CD14-positive monocyte (primary cell): ENCODE data around the gene CROT. TPM values are rescaled to one million over a fixed set of nuclear protein-coding genes. Genes with fewer than 3 reads are reported as not detected.

ENCODE experiments used
- DNase-seq, 3 donors: peaks; one replicate each; pipeline ENCODE4 v3.0.0-alpha.2; 2011 to 2022
- H2AFZ ChIP-seq: 2 replicates; pipeline ENCODE4 v1.6.0; 2012; ENCODE audit warnings: mild to moderate bottlenecking, low read depth, low read length, inconsistent platforms; ENCODE audit not compliant: insufficient read depth, poor library complexity, severe bottlenecking
- H3K27ac ChIP-seq, 2 donors: 1 replicate in 1 of 2; 2 replicates in 1 of 2; pipeline ENCODE4 v1.5.1; 2012 to 2013; ENCODE audit warnings: low read length in 2 of 2, control low read depth in 1 of 2, inconsistent platforms in 1 of 2, low read depth in 1 of 2, mild to moderate bottlenecking in 1 of 2
- H3K27me3 ChIP-seq, 2 donors: one replicate each; pipeline versions ENCODE4 v1.6.0 to v1.6.1; 2011 to 2013; ENCODE audit warnings: low read length in 2 of 2; ENCODE audit not compliant: control insufficient read depth in 2 of 2, insufficient read depth in 2 of 2
- H3K36me3 ChIP-seq, 2 donors: replicated peaks in 1 of 2; 1 replicate in 1 of 2; 2 replicates in 1 of 2; pipeline versions ENCODE4 v1.5.1 to v1.6.1; 2012 to 2013; ENCODE audit warnings: low read length in 2 of 2, control low read depth in 1 of 2, inconsistent platforms in 1 of 2, mild to moderate bottlenecking in 1 of 2; ENCODE audit not compliant: insufficient read depth in 2 of 2, control insufficient read depth in 1 of 2
- H3K4me1 ChIP-seq, 2 donors: 1 replicate in 1 of 2; 2 replicates in 1 of 2; pipeline versions ENCODE4 v1.5.1 to v1.6.1; 2012 to 2013; ENCODE audit warnings: low read length in 2 of 2, control low read depth in 1 of 2, inconsistent platforms in 1 of 2, mild to moderate bottlenecking in 1 of 2, moderate library complexity in 1 of 2; ENCODE audit not compliant: insufficient read depth in 2 of 2, control insufficient read depth in 1 of 2
- H3K4me2 ChIP-seq: replicated peaks from 2 replicates; pipeline ENCODE3; 2012; ENCODE audit warnings: low read length, moderate library complexity, mild to moderate bottlenecking; ENCODE audit not compliant: poor library complexity, severe bottlenecking; ENCODE audit errors: extremely low read depth
- H3K4me3 ChIP-seq, 3 experiments: fragments of 200-600 bp in 1 of 3; sonication (generic) in 1 of 3; replicated peaks in 1 of 3; 1 replicate in 2 of 3; 2 replicates in 1 of 3; pipeline ENCODE4 v1.5.1; 2011 to 2013; ENCODE audit warnings: low read length in 3 of 3, mild to moderate bottlenecking in 3 of 3, control low read depth in 2 of 3, low read depth in 2 of 3, inconsistent platforms in 1 of 3, moderate library complexity in 1 of 3
- H3K79me2 ChIP-seq: 2 replicates; pipeline ENCODE4 v1.6.0; 2012; ENCODE audit warnings: mild to moderate bottlenecking, control low read depth, inconsistent platforms, low read length, moderate library complexity; ENCODE audit not compliant: insufficient read depth
- H3K9ac ChIP-seq: 2 replicates; pipeline ENCODE4 v1.6.0; 2017; ENCODE audit warnings: low read length, mild to moderate bottlenecking; ENCODE audit not compliant: insufficient read depth, poor library complexity, severe bottlenecking
- H3K9me3 ChIP-seq, 2 donors: replicated peaks in 1 of 2; 1 replicate in 1 of 2; 2 replicates in 1 of 2; pipeline versions ENCODE4 v1.5.1 to v1.6.1; 2012 to 2013; ENCODE audit warnings: low read length in 2 of 2, control low read depth in 1 of 2; ENCODE audit not compliant: control insufficient read depth in 1 of 2, insufficient read depth in 1 of 2
- H4K20me1 ChIP-seq: 2 replicates; pipeline ENCODE4 v1.6.0; 2012; ENCODE audit warnings: mild to moderate bottlenecking, low read length, control low read depth, moderate library complexity; ENCODE audit not compliant: insufficient read depth
- H3K27ac Mint-ChIP-seq, 7 donors: one replicate each; pipeline ENCODE4 v1.8.0; 2020; ENCODE audit warnings: mild to moderate bottlenecking in 7 of 7, mixed read lengths in 7 of 7, moderate library complexity in 6 of 7, inconsistent platforms in 2 of 7
- H3K27me3 Mint-ChIP-seq, 3 donors: one replicate each; pipeline ENCODE4 v1.8.0; 2021 to 2022; ENCODE audit warnings: low read depth in 3 of 3, mild to moderate bottlenecking in 3 of 3, mixed read lengths in 3 of 3, moderate library complexity in 3 of 3, inconsistent platforms in 1 of 3
- H3K36me3 Mint-ChIP-seq, 2 donors: one replicate each; pipeline ENCODE4 v1.8.0; 2020; ENCODE audit warnings: mixed read lengths in 2 of 2, inconsistent platforms in 1 of 2, mild to moderate bottlenecking in 1 of 2
- H3K4me1 Mint-ChIP-seq: one replicate; pipeline ENCODE4 v1.8.0; 2020; ENCODE audit warnings: mild to moderate bottlenecking, mixed read lengths
- H3K4me3 Mint-ChIP-seq, 2 donors: one replicate each; pipeline ENCODE4 v1.8.0; 2020; ENCODE audit warnings: mild to moderate bottlenecking in 2 of 2, mixed read lengths in 2 of 2, moderate library complexity in 1 of 2
- H3K9me3 Mint-ChIP-seq, 7 donors: one replicate each; pipeline ENCODE4 v1.8.0; 2020 to 2022; ENCODE audit warnings: mixed read lengths in 7 of 7, mild to moderate bottlenecking in 6 of 7, moderate library complexity in 6 of 7, inconsistent platforms in 2 of 7
- CTCF ChIP-seq: fragments of 200-600 bp; IDR thresholded peaks from one replicate; pipeline ENCODE4 v1.8.0; 2022; ENCODE audit warnings: antibody characterized with exemption, mild to moderate bottlenecking
- WGBS: methylation state at CpG from one replicate; pipeline ENCODE4 v1.1.5; 2013; ENCODE audit warnings: missing lambda C conversion rate; ENCODE audit not compliant: insufficient coverage; 5-methylcytosine and 5-hydroxymethylcytosine counted together
- intact Hi-C, 2 donors: fragments of 100-400 bp; cut with micrococcal nuclease; formaldehyde crosslinking; loops; one replicate each; pipeline versions ENCODE4 v1.15.0 to v1.15.1; 2023
- polyA plus RNA-seq, 3 donors: library from polyadenylated mRNA; depleted of rRNA in 1 of 3; unstranded in 2 of 3; stranded (reverse) in 1 of 3; fragments of 300-500 nt in 2 of 3; fragments of >200 nt in 1 of 3; fragmentation: Illumina TruSeq in 2 of 3; gene quantifications; 1 replicate in 2 of 3; 2 replicates in 1 of 3; pipeline ENCODE4 v1.2.3, GENCODE V29; 2012 to 2021

CROT gene
- polyA plus RNA-seq, 3 donors = 1.1 to 2.2 (median 1.4) TPM

- H3K4me1 Mint-ChIP-seq = no peaks in the 10 kb centered on the region
- Histone ChIP-seq H3K4me1 (no peaks in the 10 kb centered on the region), H3K9ac (no peak overlapping the region), H3K4me3 (no peak overlapping the region), H4K20me1 (no peaks in the 10 kb centered on the region), H3K79me2 (no peaks in the 10 kb centered on the region), H2AFZ (no peak overlapping the region), H3K27ac (no peak overlapping the region), H3K9me3 (peaks cover 26 to 28% of the 10 kb centered on the region in 2 donors), H3K27me3 (no peaks in the 10 kb centered on the region), H3K36me3 (peaks cover under 1 to 36% of the 10 kb centered on the region in 2 donors), H3K4me2 (no peak overlapping the region)
- H3K36me3 Mint-ChIP-seq = peaks cover 29 to 42% of the 10 kb centered on the region in 2 donors
- peaks cover 0 to 2% (median 0%) of the 10 kb centered on the region in 3 donors for H3K27me3 Mint-ChIP-seq
- no peak for TF ChIP-seq CTCF
- no peak overlapping the region for H3K27ac Mint-ChIP-seq
- DNase-seq = no peak
- no peak overlapping the region for H3K4me3 Mint-ChIP-seq
- H3K9me3 Mint-ChIP-seq = peaks cover 15 to 40% (median 31%) of the 10 kb centered on the region in 7 donors
- intact Hi-C loops = no loop called here
- WGBS = 100% methylated on average over 1 of the region's 3 CpGs
These were observed 9.3 kb downstream of the CROT start for GRCh38 chr7:87354749-87355148.

- Histone ChIP-seq H3K27ac (no peak overlapping the region), H2AFZ (no peak overlapping the region), H3K9ac (no peak overlapping the region), H3K27me3 (no peaks in the 10 kb centered on the region), H3K4me3 (no peak overlapping the region), H3K4me2 (no peak overlapping the region), H3K4me1 (no peaks in the 10 kb centered on the region), H3K9me3 (peaks cover 26 to 28% of the 10 kb centered on the region in 2 donors), H3K79me2 (no peaks in the 10 kb centered on the region), H4K20me1 (no peaks in the 10 kb centered on the region), H3K36me3 (peaks cover 0 to 22% of the 10 kb centered on the region in 2 donors)
- no peaks in the 10 kb centered on the region for H3K4me1 Mint-ChIP-seq
- H3K9me3 Mint-ChIP-seq = peaks cover 15 to 35% (median 30%) of the 10 kb centered on the region in 7 donors
- peaks cover 23 to 30% of the 10 kb centered on the region in 2 donors for H3K36me3 Mint-ChIP-seq
- intact Hi-C loops = no loop called here
- no peak for DNase-seq
- H3K27ac Mint-ChIP-seq = no peak overlapping the region
- no peak for TF ChIP-seq CTCF
- no peak overlapping the region for H3K4me3 Mint-ChIP-seq
- H3K27me3 Mint-ChIP-seq = peaks cover 0 to 2% (median 0%) of the 10 kb centered on the region in 3 donors
- WGBS = 88% methylated on average over 1 of the region's 1 CpG
These were observed 11.0 kb downstream of the CROT start for GRCh38 chr7:87356448-87356847.
